Astrocyte (in vitro differentiated cells and primary cell): ENCODE data around the gene CYB5R4. TPM values are rescaled to one million over a fixed set of nuclear protein-coding genes. Genes with fewer than 3 reads are reported as not detected.

Source experiments
- DNase-seq: peaks from one replicate; pipeline ENCODE4 v3.0.0-alpha.2; 2010; ENCODE audit warnings: low read depth
- FAIRE-seq: peaks from 2 replicates; lab custom pipeline; 2011; peaks lifted over from hg19 to GRCh38; lab: Jason Lieb, UNC
- H2AFZ ChIP-seq: 2 replicates; pipeline ENCODE4 v1.6.0; 2012; ENCODE audit warnings: low read depth, low read length, inconsistent platforms
- H3K27ac ChIP-seq: 2 replicates; pipeline ENCODE4 v1.5.1; 2011; ENCODE audit warnings: low read depth, low read length, inconsistent platforms
- H3K27me3 ChIP-seq: 2 replicates; pipeline ENCODE4 v1.6.0; 2011; ENCODE audit warnings: low read length, inconsistent platforms; ENCODE audit not compliant: insufficient read depth
- H3K36me3 ChIP-seq: 2 replicates; pipeline ENCODE4 v1.5.1; 2011; ENCODE audit warnings: low read length, inconsistent platforms; ENCODE audit not compliant: insufficient read depth
- H3K4me1 ChIP-seq: 2 replicates; pipeline ENCODE4 v1.5.1; 2011; ENCODE audit warnings: low read length, inconsistent platforms; ENCODE audit not compliant: insufficient read depth
- H3K4me2 ChIP-seq: 2 replicates; pipeline ENCODE4 v1.6.0; 2012; ENCODE audit warnings: low read length, inconsistent platforms
- H3K4me3 ChIP-seq: 2 replicates; pipeline ENCODE4 v1.5.1; 2011; ENCODE audit warnings: low read depth, mild to moderate bottlenecking, low read length, inconsistent platforms; ENCODE audit not compliant: insufficient read depth
- H3K79me2 ChIP-seq: 2 replicates; pipeline ENCODE4 v1.6.0; 2012; ENCODE audit warnings: mild to moderate bottlenecking, low read length, inconsistent platforms; ENCODE audit not compliant: insufficient read depth
- H3K9ac ChIP-seq: 2 replicates; pipeline ENCODE4 v1.6.0; 2012; ENCODE audit warnings: mild to moderate bottlenecking, low read length, inconsistent platforms
- H3K9me3 ChIP-seq: 2 replicates; pipeline ENCODE4 v1.5.1; 2012; ENCODE audit warnings: low read depth, mild to moderate bottlenecking, low read length, inconsistent platforms; ENCODE audit not compliant: insufficient read depth
- H4K20me1 ChIP-seq: 2 replicates; pipeline ENCODE4 v1.6.0; 2012; ENCODE audit warnings: low read length, inconsistent platforms; ENCODE audit not compliant: insufficient read depth
- H3K27ac Mint-ChIP-seq: one replicate; pipeline ENCODE4 v1.8.0; 2021; ENCODE audit warnings: mild to moderate bottlenecking, mixed read lengths; ENCODE audit not compliant: unreplicated experiment
- H3K27me3 Mint-ChIP-seq: one replicate; pipeline ENCODE4 v1.8.0; 2021; ENCODE audit warnings: low read depth, mixed read lengths; ENCODE audit not compliant: unreplicated experiment
- H3K36me3 Mint-ChIP-seq: one replicate; pipeline ENCODE4 v1.8.0; 2021; ENCODE audit warnings: low read depth, mixed read lengths; ENCODE audit not compliant: unreplicated experiment
- H3K4me1 Mint-ChIP-seq: one replicate; pipeline ENCODE4 v1.8.0; 2021; ENCODE audit warnings: low read depth, mixed read lengths; ENCODE audit not compliant: unreplicated experiment
- H3K4me3 Mint-ChIP-seq: one replicate; pipeline ENCODE4 v1.8.0; 2021; ENCODE audit warnings: mild to moderate bottlenecking, moderate library complexity, mixed read lengths; ENCODE audit not compliant: unreplicated experiment
- H3K9me3 Mint-ChIP-seq: one replicate; pipeline ENCODE4 v1.8.0; 2021; ENCODE audit warnings: mild to moderate bottlenecking, mixed read lengths; ENCODE audit not compliant: unreplicated experiment
- EZH2 ChIP-seq: IDR thresholded peaks from 2 replicates; pipeline ENCODE4 v1.6.1; 2012; ENCODE audit warnings: mild to moderate bottlenecking, low read length, inconsistent platforms; ENCODE audit not compliant: insufficient read depth
- total RNA-seq: library from RNA; stranded (reverse); gene quantifications from 2 replicates; pipeline ENCODE4 v1.2.1, GENCODE V29; 2021
- TF ChIP-seq, protein P1 (sequence below): IDR thresholded peaks from 2 replicates; pipeline ENCODE4 v1.5.1; 2011; ENCODE audit warnings: low read depth, mild to moderate bottlenecking, inconsistent platforms, low read length, moderate library complexity; ENCODE audit not compliant: insufficient read depth

The CYB5R4 gene
- total RNA-seq, 1 donor from 2014 or later: 14.0 TPM

DNA sequence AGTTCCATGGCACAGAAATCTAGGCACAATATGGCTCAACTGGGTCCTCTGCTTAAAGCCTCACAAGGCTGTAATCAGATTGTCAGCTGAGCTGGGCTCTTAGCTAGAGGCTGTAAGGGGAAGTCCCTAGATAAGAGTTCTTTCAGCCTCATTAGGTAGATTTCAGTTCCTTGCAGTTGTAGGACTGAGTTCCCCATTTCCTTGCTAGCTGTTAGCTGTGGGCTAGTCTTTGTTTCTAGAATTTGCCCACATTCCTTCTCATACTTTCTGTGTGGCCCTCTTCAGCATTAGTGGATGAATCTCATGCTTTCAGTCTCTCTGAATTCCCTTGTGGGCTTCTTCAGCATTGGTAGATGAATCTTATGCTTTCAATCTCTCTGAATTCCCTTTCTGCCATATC is 103.1 kb downstream of the CYB5R4 start:
- Mint-ChIP-seq H3K9me3 (peaks cover 1% of the 10 kb centered on the region), H3K27ac (no peak overlapping the region), H3K4me1 (peaks cover 3% of the 10 kb centered on the region), H3K27me3 (no peaks in the 10 kb centered on the region), H3K4me3 (no peak overlapping the region), H3K36me3 (peaks cover 26% of the 10 kb centered on the region)
- Histone ChIP-seq H3K4me1 (no peaks in the 10 kb centered on the region), H3K9ac (no peak overlapping the region), H3K4me2 (no peak overlapping the region), H3K27me3 (no peaks in the 10 kb centered on the region), H4K20me1 (no peaks in the 10 kb centered on the region), H3K36me3 (no peaks in the 10 kb centered on the region), H2AFZ (no peak overlapping the region), H3K9me3 (no peaks in the 10 kb centered on the region), H3K79me2 (no peaks in the 10 kb centered on the region), H3K27ac (no peak overlapping the region), H3K4me3 (no peak overlapping the region)
- DNase-seq (no peak), FAIRE-seq (no peak)
- TF ChIP-seq, protein P1, sequence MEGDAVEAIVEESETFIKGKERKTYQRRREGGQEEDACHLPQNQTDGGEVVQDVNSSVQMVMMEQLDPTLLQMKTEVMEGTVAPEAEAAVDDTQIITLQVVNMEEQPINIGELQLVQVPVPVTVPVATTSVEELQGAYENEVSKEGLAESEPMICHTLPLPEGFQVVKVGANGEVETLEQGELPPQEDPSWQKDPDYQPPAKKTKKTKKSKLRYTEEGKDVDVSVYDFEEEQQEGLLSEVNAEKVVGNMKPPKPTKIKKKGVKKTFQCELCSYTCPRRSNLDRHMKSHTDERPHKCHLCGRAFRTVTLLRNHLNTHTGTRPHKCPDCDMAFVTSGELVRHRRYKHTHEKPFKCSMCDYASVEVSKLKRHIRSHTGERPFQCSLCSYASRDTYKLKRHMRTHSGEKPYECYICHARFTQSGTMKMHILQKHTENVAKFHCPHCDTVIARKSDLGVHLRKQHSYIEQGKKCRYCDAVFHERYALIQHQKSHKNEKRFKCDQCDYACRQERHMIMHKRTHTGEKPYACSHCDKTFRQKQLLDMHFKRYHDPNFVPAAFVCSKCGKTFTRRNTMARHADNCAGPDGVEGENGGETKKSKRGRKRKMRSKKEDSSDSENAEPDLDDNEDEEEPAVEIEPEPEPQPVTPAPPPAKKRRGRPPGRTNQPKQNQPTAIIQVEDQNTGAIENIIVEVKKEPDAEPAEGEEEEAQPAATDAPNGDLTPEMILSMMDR: no peak
- TF ChIP-seq EZH2: no peak

DNA sequence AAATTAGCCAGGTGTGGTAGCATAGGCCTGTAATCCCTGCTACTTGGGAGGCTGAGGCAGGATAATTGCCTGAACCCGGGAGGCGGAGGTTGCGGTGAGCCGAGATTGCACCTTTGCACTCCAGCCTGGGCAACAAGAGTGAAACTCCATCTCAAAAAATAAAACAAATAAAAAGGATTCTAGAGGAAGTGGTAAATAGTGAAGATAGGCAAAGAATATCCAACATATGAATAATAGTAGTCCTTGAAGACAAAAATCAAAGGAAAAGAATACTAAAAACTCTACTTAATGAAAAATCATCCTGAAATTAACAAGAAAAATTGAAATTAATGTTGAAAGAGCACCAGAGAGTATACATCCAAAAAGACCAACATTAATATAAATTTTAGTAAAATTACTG is 107.0 kb downstream of the CYB5R4 start:
- FAIRE-seq (no peak), DNase-seq (no peak)
- no peak for TF ChIP-seq EZH2
- TF ChIP-seq, protein P1: no peak
- H3K27me3 ChIP-seq: no peaks in the 10 kb centered on the region
- no peaks in the 10 kb centered on the region for H3K4me1 Mint-ChIP-seq
- no peak overlapping the region for H3K4me3 ChIP-seq
- H2AFZ ChIP-seq: no peak overlapping the region
- H3K36me3 Mint-ChIP-seq: peaks cover 22% of the 10 kb centered on the region
- H3K4me3 Mint-ChIP-seq: no peak overlapping the region
- no peaks in the 10 kb centered on the region for H3K4me1 ChIP-seq
- H3K36me3 ChIP-seq: no peaks in the 10 kb centered on the region
- H3K9me3 ChIP-seq: no peaks in the 10 kb centered on the region
- peaks cover 1% of the 10 kb centered on the region for H3K9me3 Mint-ChIP-seq
- no peaks in the 10 kb centered on the region for H4K20me1 ChIP-seq
- no peaks in the 10 kb centered on the region for H3K27me3 Mint-ChIP-seq
- no peaks in the 10 kb centered on the region for H3K79me2 ChIP-seq
- H3K27ac ChIP-seq: no peak overlapping the region
- no peak overlapping the region for H3K27ac Mint-ChIP-seq
- H3K4me2 ChIP-seq: no peak overlapping the region
- no peak overlapping the region for H3K9ac ChIP-seq

DNA sequence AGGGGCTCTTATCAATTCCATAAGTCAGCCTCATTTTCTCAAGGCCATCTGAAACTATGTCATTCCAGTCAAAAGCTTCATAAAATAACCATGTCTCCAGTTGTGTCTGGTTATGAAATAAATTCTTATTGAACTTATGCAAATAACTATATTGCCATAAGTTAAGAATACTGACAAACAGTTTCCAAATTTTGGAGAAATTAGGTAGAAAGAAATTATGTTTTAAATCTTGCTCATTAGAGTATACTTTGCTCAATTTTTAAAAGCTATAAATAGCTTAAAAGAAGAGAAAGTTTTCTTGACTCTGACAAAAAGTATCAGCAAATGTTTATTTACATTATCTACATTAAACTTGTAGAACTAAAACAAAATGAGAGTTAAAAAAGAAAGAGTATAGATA is 111.1 kb downstream of the CYB5R4 start:
- no peak overlapping the region for H3K27ac ChIP-seq
- H3K4me1 ChIP-seq: no peaks in the 10 kb centered on the region
- no peaks in the 10 kb centered on the region for H4K20me1 ChIP-seq
- DNase-seq (no peak), FAIRE-seq (no peak)
- H3K4me2 ChIP-seq: no peak overlapping the region
- Mint-ChIP-seq H3K27ac (no peak overlapping the region), H3K36me3 (no peaks in the 10 kb centered on the region), H3K9me3 (peaks cover 4% of the 10 kb centered on the region), H3K4me1 (no peaks in the 10 kb centered on the region), H3K4me3 (no peak overlapping the region), H3K27me3 (no peaks in the 10 kb centered on the region)
- TF ChIP-seq, protein P1: no peak
- TF ChIP-seq EZH2: no peak
- no peaks in the 10 kb centered on the region for H3K79me2 ChIP-seq
- H2AFZ ChIP-seq: no peak overlapping the region
- no peak overlapping the region for H3K9ac ChIP-seq
- H3K9me3 ChIP-seq: no peaks in the 10 kb centered on the region
- H3K36me3 ChIP-seq: no peaks in the 10 kb centered on the region
- H3K27me3 ChIP-seq: no peaks in the 10 kb centered on the region
- no peak overlapping the region for H3K4me3 ChIP-seq
